Progenitor cell of endocrine pancreas (in vitro differentiated cells): ENCODE measurements around the gene SP7. TPM values are rescaled to one million over a fixed set of nuclear protein-coding genes. Genes with fewer than 3 reads are reported as not detected.

Experiments used
- DNase-seq: peaks from one replicate; pipeline ENCODE4 v3.0.0; 2021; ENCODE audit warnings: low spot score; ENCODE audit not compliant: unreplicated experiment
- H3K27ac Mint-ChIP-seq: 2 replicates; pipeline ENCODE4 v1.8.0; 2021; ENCODE audit warnings: mild to moderate bottlenecking, moderate library complexity, mixed read lengths
- H3K27me3 Mint-ChIP-seq: 2 replicates; pipeline ENCODE4 v1.8.0; 2021; ENCODE audit warnings: mixed read lengths
- H3K36me3 Mint-ChIP-seq: 2 replicates; pipeline ENCODE4 v1.8.0; 2022; ENCODE audit warnings: mixed read lengths; ENCODE audit not compliant: insufficient read depth
- H3K4me1 Mint-ChIP-seq: 2 replicates; pipeline ENCODE4 v1.8.0; 2021; ENCODE audit warnings: low read depth, mixed read lengths
- H3K4me3 Mint-ChIP-seq: 2 replicates; pipeline ENCODE4 v1.8.0; 2021; ENCODE audit warnings: low read depth, mild to moderate bottlenecking, moderate library complexity, mixed read lengths
- H3K9me3 Mint-ChIP-seq: 2 replicates; pipeline ENCODE4 v1.8.0; 2021; ENCODE audit warnings: low read depth, mixed read lengths
- CTCF ChIP-seq: fragments of 200-600 bp; sonication (generic); IDR thresholded peaks from one replicate; pipeline ENCODE4 v1.5.0; 2021; ENCODE audit warnings: antibody characterized with exemption, mild to moderate bottlenecking; ENCODE audit not compliant: unreplicated experiment
- total RNA-seq: library from RNA; stranded (reverse); gene quantifications from 2 replicates; pipeline ENCODE4 v1.2.1, GENCODE V29; 2021

SP7 gene
- total RNA-seq, 1 donor from 2014 or later = 0.10 TPM

GRCh38 chr12:53352331-53353256, 16.4 kb upstream of the SP7 start:
- H3K36me3 Mint-ChIP-seq = no peaks in the 10 kb centered on the region
- H3K9me3 Mint-ChIP-seq = no peaks in the 10 kb centered on the region
- H3K27ac Mint-ChIP-seq = no peak overlapping the region
- H3K4me1 Mint-ChIP-seq = peaks cover 7% of the 10 kb centered on the region
- no peaks in the 10 kb centered on the region for H3K27me3 Mint-ChIP-seq
- no peak overlapping the region for H3K4me3 Mint-ChIP-seq
- peak; percentile 75 for DNase-seq
- peak; percentile 89 for TF ChIP-seq CTCF

GRCh38 chr12:53347905-53348304, 11.8 kb upstream of the SP7 start:
- H3K36me3 Mint-ChIP-seq = no peaks in the 10 kb centered on the region
- H3K4me1 Mint-ChIP-seq = peaks cover 6% of the 10 kb centered on the region
- no peak for DNase-seq
- H3K4me3 Mint-ChIP-seq = no peak overlapping the region
- H3K27ac Mint-ChIP-seq = no peak overlapping the region
- TF ChIP-seq CTCF = no peak
- peaks cover 14% of the 10 kb centered on the region for H3K27me3 Mint-ChIP-seq
- H3K9me3 Mint-ChIP-seq = no peaks in the 10 kb centered on the region

GRCh38 chr12:53346491-53346890, 10.3 kb upstream of the SP7 start:
- no peak overlapping the region for H3K4me3 Mint-ChIP-seq
- peaks cover 2% of the 10 kb centered on the region for H3K4me1 Mint-ChIP-seq
- no peak overlapping the region for H3K27ac Mint-ChIP-seq
- no peak for DNase-seq
- H3K9me3 Mint-ChIP-seq = no peaks in the 10 kb centered on the region
- H3K36me3 Mint-ChIP-seq = no peaks in the 10 kb centered on the region
- peaks cover 17% of the 10 kb centered on the region for H3K27me3 Mint-ChIP-seq
- TF ChIP-seq CTCF = no peak

GRCh38 chr12:53345486-53346188, 9.5 kb upstream of the SP7 start:
- TF ChIP-seq CTCF = no peak
- Mint-ChIP-seq H3K36me3 (no peaks in the 10 kb centered on the region), H3K4me3 (peak overlapping the region; percentile 95), H3K27me3 (peaks cover 24% of the 10 kb centered on the region), H3K4me1 (peaks cover 2% of the 10 kb centered on the region), H3K9me3 (no peaks in the 10 kb centered on the region), H3K27ac (peak overlapping the region; percentile 16)
- DNase-seq = no peak

GRCh38 chr12:53344824-53345485, 8.8 kb upstream of the SP7 start:
- Mint-ChIP-seq H3K36me3 (no peaks in the 10 kb centered on the region), H3K4me3 (peak overlapping the region; percentile 95), H3K9me3 (no peaks in the 10 kb centered on the region), H3K4me1 (peaks cover 2% of the 10 kb centered on the region), H3K27ac (peak overlapping the region; percentile 76), H3K27me3 (peaks cover 30% of the 10 kb centered on the region)
- DNase-seq = peak; percentile 68
- TF ChIP-seq CTCF = peak; percentile 65
